SJSA1 (cell line): ENCODE data around the gene LY9. TPM values are rescaled to one million over a fixed set of nuclear protein-coding genes. Genes with fewer than 3 reads are reported as not detected.
"Not testable (repeated sequence)": the region's sequence is repeated elsewhere in the genome, so short reads cannot be mapped to it uniquely, and the experiment has no call there.

ENCODE experiments used
- DNase-seq, 2 experiments: peaks; one replicate each; pipeline ENCODE4 v3.0.0-alpha.2; 2015 to 2020; ENCODE audit warnings: low spot score in 2 of 2, low read depth in 1 of 2
- H3K27ac ChIP-seq: fragments of 250-450 bp; sonication (Bioruptor Pico); 2 replicates; pipeline ENCODE4 v1.5.1; 2020; ENCODE audit warnings: mild to moderate bottlenecking, moderate library complexity
- H3K27me3 ChIP-seq: fragments of 250-450 bp; sonication (Bioruptor Pico); replicated peaks from 2 replicates; pipeline ENCODE4 v1.5.1; 2020; ENCODE audit warnings: mild to moderate bottlenecking, moderate library complexity
- H3K36me3 ChIP-seq: fragments of 250-450 bp; sonication (Bioruptor Pico); 2 replicates; pipeline ENCODE4 v1.5.1; 2020; ENCODE audit warnings: mild to moderate bottlenecking
- H3K4me1 ChIP-seq: fragments of 250-450 bp; sonication (Bioruptor Pico); replicated peaks from 2 replicates; pipeline ENCODE4 v1.6.1; 2021; ENCODE audit warnings: mild to moderate bottlenecking
- H3K4me3 ChIP-seq: fragments of 250-450 bp; sonication (Bioruptor Pico); 2 replicates; pipeline ENCODE4 v1.5.1; 2020; ENCODE audit warnings: mild to moderate bottlenecking
- H3K9me3 ChIP-seq: fragments of 250-450 bp; sonication (Bioruptor Pico); replicated peaks from 2 replicates; pipeline ENCODE4 v1.5.1; 2020; ENCODE audit warnings: mild to moderate bottlenecking
- total RNA-seq: library from RNA; depleted of rRNA; stranded (reverse); fragments of >200 nt; shearing (Covaris generic); gene quantifications from 2 replicates; pipeline ENCODE4 v1.2.3, GENCODE V29; 2014

The LY9 gene
- total RNA-seq, 1 experiment from 2014 or later, result not detected

- no peaks in the 10 kb centered on the region; the same call in none of the 2 replicates for H3K27me3 ChIP-seq
- no peak for DNase-seq
Observed at GRCh38 chr1:160863061-160863773, 67.2 kb downstream of the LY9 start.

GRCh38 chr1:160863774-160864131, 67.8 kb downstream of the LY9 start:
- no peak overlapping the region for H3K4me3 ChIP-seq
- no peaks in the 10 kb centered on the region for H3K4me1 ChIP-seq
- no peak for DNase-seq
- H3K27ac ChIP-seq, result no peak overlapping the region
- 0 out of 2 replicates have a peak, but pooled peaks cover 2% of the 10 kb centered on the region for H3K9me3 ChIP-seq
- no peaks in the 10 kb centered on the region for H3K36me3 ChIP-seq
- H3K27me3 ChIP-seq, result no peaks in the 10 kb centered on the region; the same call in none of the 2 replicates

More at GRCh38 chr1:160863061-160863773, 67.2 kb downstream of the LY9 start:
- no peak overlapping the region for H3K4me3 ChIP-seq
- no peaks in the 10 kb centered on the region for H3K36me3 ChIP-seq
- 0 out of 2 replicates have a peak, but pooled peaks cover 2% of the 10 kb centered on the region for H3K9me3 ChIP-seq
- H3K27ac ChIP-seq, result no peak overlapping the region
- no peaks in the 10 kb centered on the region for H3K4me1 ChIP-seq

- Histone ChIP-seq H3K36me3 (no peaks in the 10 kb centered on the region), H3K27ac (no peak overlapping the region), H3K27me3 (no peaks in the 10 kb centered on the region; the same call in none of the 2 replicates), H3K9me3 (0 out of 2 replicates have a peak, but pooled peaks cover 2% of the 10 kb centered on the region), H3K4me3 (no peak overlapping the region), H3K4me1 (no peaks in the 10 kb centered on the region)
- DNase-seq, result no peak
Observed at GRCh38 chr1:160864173-160864572, 68.2 kb downstream of the LY9 start.

GRCh38 chr1:160865337-160865736, 69.4 kb downstream of the LY9 start:
- Histone ChIP-seq H3K27me3 (no peaks in the 10 kb centered on the region; the same call in none of the 2 replicates), H3K4me3 (no peak overlapping the region), H3K36me3 (no peaks in the 10 kb centered on the region), H3K27ac (no peak overlapping the region), H3K9me3 (0 out of 2 replicates have a peak, but pooled peaks cover 2% of the 10 kb centered on the region), H3K4me1 (no peaks in the 10 kb centered on the region)
- no peak for DNase-seq

GRCh38 chr1:160866001-160866694, 70.2 kb downstream of the LY9 start:
- no peak overlapping the region for H3K27ac ChIP-seq
- no peaks in the 10 kb centered on the region for H3K36me3 ChIP-seq
- 0 out of 2 replicates have a peak, but pooled peaks cover 2% of the 10 kb centered on the region for H3K9me3 ChIP-seq
- H3K4me1 ChIP-seq, result no peaks in the 10 kb centered on the region
- no peaks in the 10 kb centered on the region; the same call in none of the 2 replicates for H3K27me3 ChIP-seq
- no peak overlapping the region for H3K4me3 ChIP-seq
- DNase-seq, result no peak

- Histone ChIP-seq H3K27me3 (no peaks in the 10 kb centered on the region; the same call in none of the 2 replicates), H3K4me3 (no peak overlapping the region), H3K27ac (no peak overlapping the region), H3K9me3 (0 out of 2 replicates have a peak, but pooled peaks cover 2% of the 10 kb centered on the region), H3K36me3 (no peaks in the 10 kb centered on the region), H3K4me1 (no peaks in the 10 kb centered on the region)
- no peak for DNase-seq
Observed at GRCh38 chr1:160866695-160867260, 70.8 kb downstream of the LY9 start.

GRCh38 chr1:160867651-160868050, 71.7 kb downstream of the LY9 start:
- H3K27ac ChIP-seq, H3K4me1 ChIP-seq, H3K9me3 ChIP-seq, H3K36me3 ChIP-seq, H3K27me3 ChIP-seq, DNase-seq, H3K4me3 ChIP-seq: not testable (repeated sequence)

- H3K27ac ChIP-seq, result no peak overlapping the region
- no peaks in the 10 kb centered on the region for H3K4me1 ChIP-seq
- 0 out of 2 replicates have a peak, but pooled peaks cover 2% of the 10 kb centered on the region for H3K9me3 ChIP-seq
- no peak overlapping the region for H3K4me3 ChIP-seq
- no peak for DNase-seq
- no peaks in the 10 kb centered on the region for H3K36me3 ChIP-seq
- H3K27me3 ChIP-seq, result no peaks in the 10 kb centered on the region; the same call in none of the 2 replicates
Observed at GRCh38 chr1:160868141-160868540, 72.2 kb downstream of the LY9 start.

GRCh38 chr1:160874935-160875334, 79.0 kb downstream of the LY9 start:
- H3K4me3 ChIP-seq, result no peak overlapping the region
- no peaks in the 10 kb centered on the region for H3K27me3 ChIP-seq
- H3K9me3 ChIP-seq, result no peaks in the 10 kb centered on the region
- H3K4me1 ChIP-seq, result no peaks in the 10 kb centered on the region
- no peak for DNase-seq
- no peak overlapping the region for H3K27ac ChIP-seq
- H3K36me3 ChIP-seq, result no peaks in the 10 kb centered on the region

- not testable (repeated sequence) for H3K4me3 ChIP-seq, H3K27ac ChIP-seq, H3K36me3 ChIP-seq, H3K9me3 ChIP-seq, DNase-seq, H3K4me1 ChIP-seq, H3K27me3 ChIP-seq
Observed at GRCh38 chr1:160875591-160875990, 79.6 kb downstream of the LY9 start.

- Histone ChIP-seq H3K4me1 (no peaks in the 10 kb centered on the region), H3K36me3 (no peaks in the 10 kb centered on the region), H3K4me3 (no peak overlapping the region), H3K9me3 (no peaks in the 10 kb centered on the region), H3K27ac (no peak overlapping the region), H3K27me3 (no peaks in the 10 kb centered on the region)
- DNase-seq, result no peak
Observed at GRCh38 chr1:160876311-160876710, 80.3 kb downstream of the LY9 start.

- no peaks in the 10 kb centered on the region for H3K27me3 ChIP-seq
- H3K36me3 ChIP-seq, result no peaks in the 10 kb centered on the region
- H3K9me3 ChIP-seq, result no peaks in the 10 kb centered on the region
- no peaks in the 10 kb centered on the region for H3K4me1 ChIP-seq
- no peak overlapping the region for H3K4me3 ChIP-seq
- no peak overlapping the region for H3K27ac ChIP-seq
- no peak for DNase-seq
Observed at GRCh38 chr1:160877221-160877620, 81.2 kb downstream of the LY9 start.
